GM12878 (cell line): ENCODE measurements around the gene MAZ. TPM values are rescaled to one million over a fixed set of nuclear protein-coding genes. Genes with fewer than 3 reads are reported as not detected.

Experiments used
- BCL11A ChIP-seq: IDR thresholded peaks from 2 replicates; pipeline ENCODE4 v1.6.1; 2011; ENCODE audit warnings: low read depth, low read length
- CHD1 ChIP-seq: IDR thresholded peaks from 2 replicates; pipeline ENCODE4 v1.6.1; 2012; ENCODE audit warnings: low read depth, low read length, improper control_type of control experiment
- GATAD2B ChIP-seq: fragments of 450-650 bp; conservative IDR thresholded peaks from 2 replicates; pipeline ENCODE4 v1.6.1; 2017; ENCODE audit warnings: low read depth, mild to moderate bottlenecking, moderate library complexity
- IKZF2 ChIP-seq, 2 experiments: fragments of 450-650 bp; IDR thresholded peaks; 2 replicates each; pipeline ENCODE4 v1.6.1; 2017; ENCODE audit warnings: mild to moderate bottlenecking in 2 of 2, moderate library complexity in 2 of 2
- IRF4 ChIP-seq: IDR thresholded peaks from 2 replicates; pipeline ENCODE4 v1.6.1; 2011; ENCODE audit warnings: low read depth, low read length
- LARP7 ChIP-seq: fragments of 450-650 bp; IDR thresholded peaks from 2 replicates; pipeline ENCODE4 v1.6.1; 2017; ENCODE audit warnings: mild to moderate bottlenecking
- MYC ChIP-seq: IDR thresholded peaks from 2 replicates; pipeline ENCODE4 v1.6.1; 2011; ENCODE audit warnings: mild to moderate bottlenecking, low read length, moderate library complexity, inconsistent platforms; ENCODE audit not compliant: insufficient read depth, insufficient replicate concordance, insufficient read length, severe bottlenecking
- NBN ChIP-seq: fragments of 450-650 bp; IDR thresholded peaks from 2 replicates; pipeline ENCODE4 v1.6.1; 2016
- NFIC ChIP-seq: IDR thresholded peaks from 2 replicates; pipeline ENCODE4 v1.6.1; 2012; ENCODE audit warnings: low read depth, mild to moderate bottlenecking, inconsistent platforms, low read length, moderate library complexity
- NFYB ChIP-seq: IDR thresholded peaks from 2 replicates; pipeline ENCODE4 v1.6.1; 2011; ENCODE audit warnings: low read depth, mild to moderate bottlenecking, low read length, improper control_type of control experiment, moderate library complexity; ENCODE audit not compliant: insufficient read depth
- POLR2AphosphoS2 ChIP-seq: IDR thresholded peaks from 2 replicates; pipeline ENCODE4 v1.6.1; 2011; ENCODE audit warnings: low read depth, mild to moderate bottlenecking, low read length, improper control_type of control experiment, moderate library complexity
- RAD21 ChIP-seq: IDR thresholded peaks from 2 replicates; pipeline ENCODE4 v1.6.1; 2011; ENCODE audit warnings: mild to moderate bottlenecking, low read depth, low read length, moderate library complexity; ENCODE audit not compliant: insufficient read depth
- SMAD5 ChIP-seq: IDR thresholded peaks from 2 replicates; pipeline ENCODE4 v1.6.1; 2016; ENCODE audit warnings: antibody characterized with exemption, low read depth
- SMC3 ChIP-seq: IDR thresholded peaks from 2 replicates; pipeline ENCODE4 v1.6.1; 2011; ENCODE audit warnings: low read length, improper control_type of control experiment, borderline replicate concordance
- SP1 ChIP-seq: IDR thresholded peaks from one replicate; pipeline ENCODE4 v1.6.1; 2011; ENCODE audit warnings: low read depth, low read length
- SREBF2 ChIP-seq: IDR thresholded peaks from 2 replicates; pipeline ENCODE4 v1.6.1; 2012; ENCODE audit warnings: mild to moderate bottlenecking, low read length
- TAF1 ChIP-seq: IDR thresholded peaks from 2 replicates; pipeline ENCODE4 v1.6.1; 2011; ENCODE audit warnings: mild to moderate bottlenecking, low read depth, low read length, borderline replicate concordance
- TARDBP ChIP-seq: IDR thresholded peaks from 2 replicates; pipeline ENCODE4 v1.6.1; 2016; ENCODE audit warnings: borderline replicate concordance
- TCF12 ChIP-seq: IDR thresholded peaks from 2 replicates; pipeline ENCODE4 v1.6.1; 2011; ENCODE audit warnings: low read depth, mild to moderate bottlenecking, low read length
- ZNF687 ChIP-seq: fragments of 450-650 bp; IDR thresholded peaks from 2 replicates; pipeline ENCODE4 v1.6.1; 2017; ENCODE audit warnings: mild to moderate bottlenecking, moderate library complexity
- polyA plus RNA-seq, 11 experiments: library from polyadenylated mRNA; depleted of rRNA in 4 of 11; unstranded in 6 of 11; stranded (reverse) in 5 of 11; fragments of >200 nt; fragmentation: Nextera tagmentation in 4 of 11; fragmentation: Illumina TruSeq in 1 of 11; extraction: Ambion mirVana in 4 of 11; extraction: Trizol in 1 of 11; gene quantifications; 1 replicate in 1 of 11; 2 replicates in 10 of 11; pipeline versions ENCODE4 v1.2.1 to v1.2.3, GENCODE V29; 2011 to 2016; ENCODE audit warnings: inconsistent platforms in 2 of 11, missing spikeins in 2 of 11, low read depth in 1 of 11
- total RNA-seq, 4 experiments: library from RNA; depleted of rRNA in 3 of 4; stranded (reverse); fragments of >200 nt in 3 of 4; fragmentation: Illumina TruSeq in 1 of 4; extraction: Trizol in 1 of 4; gene quantifications; 2 replicates each; pipeline versions ENCODE4 v1.2.1 to v1.2.3, GENCODE V29; 2013 to 2021
- TF ChIP-seq, protein P1 (sequence below): IDR thresholded peaks from 2 replicates; pipeline ENCODE4 v1.6.1; 2012; ENCODE audit warnings: improper control_type of control experiment, low read depth, low read length; ENCODE audit not compliant: insufficient replicate concordance

Gene MAZ
- total and polyA plus RNA-seq, 10 of the 15 experiments (the other 5 are each of a cell fraction or from before 2014, with no cell fraction given): 23.9 to 309 (median 116) TPM

- TF ChIP-seq, protein P1, sequence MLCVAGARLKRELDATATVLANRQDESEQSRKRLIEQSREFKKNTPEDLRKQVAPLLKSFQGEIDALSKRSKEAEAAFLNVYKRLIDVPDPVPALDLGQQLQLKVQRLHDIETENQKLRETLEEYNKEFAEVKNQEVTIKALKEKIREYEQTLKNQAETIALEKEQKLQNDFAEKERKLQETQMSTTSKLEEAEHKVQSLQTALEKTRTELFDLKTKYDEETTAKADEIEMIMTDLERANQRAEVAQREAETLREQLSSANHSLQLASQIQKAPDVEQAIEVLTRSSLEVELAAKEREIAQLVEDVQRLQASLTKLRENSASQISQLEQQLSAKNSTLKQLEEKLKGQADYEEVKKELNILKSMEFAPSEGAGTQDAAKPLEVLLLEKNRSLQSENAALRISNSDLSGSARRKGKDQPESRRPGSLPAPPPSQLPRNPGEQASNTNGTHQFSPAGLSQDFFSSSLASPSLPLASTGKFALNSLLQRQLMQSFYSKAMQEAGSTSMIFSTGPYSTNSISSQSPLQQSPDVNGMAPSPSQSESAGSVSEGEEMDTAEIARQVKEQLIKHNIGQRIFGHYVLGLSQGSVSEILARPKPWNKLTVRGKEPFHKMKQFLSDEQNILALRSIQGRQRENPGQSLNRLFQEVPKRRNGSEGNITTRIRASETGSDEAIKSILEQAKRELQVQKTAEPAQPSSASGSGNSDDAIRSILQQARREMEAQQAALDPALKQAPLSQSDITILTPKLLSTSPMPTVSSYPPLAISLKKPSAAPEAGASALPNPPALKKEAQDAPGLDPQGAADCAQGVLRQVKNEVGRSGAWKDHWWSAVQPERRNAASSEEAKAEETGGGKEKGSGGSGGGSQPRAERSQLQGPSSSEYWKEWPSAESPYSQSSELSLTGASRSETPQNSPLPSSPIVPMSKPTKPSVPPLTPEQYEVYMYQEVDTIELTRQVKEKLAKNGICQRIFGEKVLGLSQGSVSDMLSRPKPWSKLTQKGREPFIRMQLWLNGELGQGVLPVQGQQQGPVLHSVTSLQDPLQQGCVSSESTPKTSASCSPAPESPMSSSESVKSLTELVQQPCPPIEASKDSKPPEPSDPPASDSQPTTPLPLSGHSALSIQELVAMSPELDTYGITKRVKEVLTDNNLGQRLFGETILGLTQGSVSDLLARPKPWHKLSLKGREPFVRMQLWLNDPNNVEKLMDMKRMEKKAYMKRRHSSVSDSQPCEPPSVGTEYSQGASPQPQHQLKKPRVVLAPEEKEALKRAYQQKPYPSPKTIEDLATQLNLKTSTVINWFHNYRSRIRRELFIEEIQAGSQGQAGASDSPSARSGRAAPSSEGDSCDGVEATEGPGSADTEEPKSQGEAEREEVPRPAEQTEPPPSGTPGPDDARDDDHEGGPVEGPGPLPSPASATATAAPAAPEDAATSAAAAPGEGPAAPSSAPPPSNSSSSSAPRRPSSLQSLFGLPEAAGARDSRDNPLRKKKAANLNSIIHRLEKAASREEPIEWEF: no peak
- TF ChIP-seq TARDBP (0 out of 2 replicates have a peak, but pooled peaks have one; percentile 73), SREBF2 (no peak), CHD1 (peak; percentile 88; the same call in 1 of the 2 replicates), BCL11A (0 out of 2 replicates have a peak, but pooled peaks have one; percentile 16), TCF12 (peak; percentile 41; the same call in 1 of the 2 replicates), SP1 (peak; percentile 68), ZNF687 (peak; percentile 70), NFYB (peak; percentile 58; the same call in 1 of the 2 replicates), RAD21 (no peak), SMAD5 (peak; percentile 49; the same call in 1 of the 2 replicates), LARP7 (peak; percentile 62; the same call in 1 of the 2 replicates), IKZF2 (IDR thresholded peaks at IDR 0.05) (peak; percentile 19 to 28; a peak in 2 of 4 replicates), NFIC (no peak), TAF1 (peak; percentile 92; the same call in 1 of the 2 replicates), SMC3 (no peak), NBN (0 out of 2 replicates have a peak, but pooled peaks have one; percentile 65), MYC (peak; percentile 73), GATAD2B (peak; percentile 75; the same call in 1 of the 2 replicates), POLR2AphosphoS2 (peak; percentile 97), IRF4 (peak; percentile 43; the same call in 1 of the 2 replicates)
Observed at GRCh38 chr16:29805232-29806098, 864 bp upstream of the MAZ start (continued).
